OCI-LY1 (cell line): ENCODE data around the gene KHDRBS2.

Experiments used
- H2AFZ ChIP-seq: fragments of 200-600 bp; sonication (generic), shearing (Covaris generic); 2 replicates; pipeline ENCODE4 v1.6.0; 2014; ENCODE audit warnings: antibody characterized with exemption, mild to moderate bottlenecking, low read length
- H3F3A ChIP-seq: fragments of 200-600 bp; sonication (generic), shearing (Covaris generic); 2 replicates; pipeline ENCODE4 v1.6.0; 2014; ENCODE audit warnings: mild to moderate bottlenecking, antibody characterized with exemption, low read length, moderate library complexity; ENCODE audit not compliant: insufficient read depth
- H3K27ac ChIP-seq: fragments of 200-600 bp; sonication (generic); 2 replicates; pipeline ENCODE4 v1.5.1; 2014; ENCODE audit warnings: low read length, mixed run types, mild to moderate bottlenecking, low read depth; ENCODE audit not compliant: poor library complexity, severe bottlenecking
- H3K27me3 ChIP-seq: fragments of 200-600 bp; sonication (generic); 2 replicates; pipeline ENCODE4 v1.6.0; 2014; ENCODE audit warnings: antibody characterized with exemption, mild to moderate bottlenecking, low read length, moderate library complexity; ENCODE audit not compliant: insufficient read depth
- H3K36me3 ChIP-seq: fragments of 200-600 bp; sonication (generic); 2 replicates; pipeline ENCODE4 v1.6.1; 2014; ENCODE audit warnings: mild to moderate bottlenecking, antibody characterized with exemption, low read length, moderate library complexity, mixed read lengths; ENCODE audit not compliant: insufficient read depth
- H3K4me1 ChIP-seq: fragments of 200-600 bp; sonication (generic); 2 replicates; pipeline ENCODE4 v1.5.1; 2014; ENCODE audit warnings: mild to moderate bottlenecking, low read length, moderate library complexity; ENCODE audit not compliant: insufficient read depth, severe bottlenecking
- H3K4me2 ChIP-seq: fragments of 200-600 bp; sonication (generic), shearing (Covaris generic); 2 replicates; pipeline ENCODE4 v1.6.1; 2014; ENCODE audit warnings: low read length
- H3K4me3 ChIP-seq: fragments of 200-600 bp; sonication (generic); 2 replicates; pipeline ENCODE4 v1.5.1; 2014; ENCODE audit warnings: low read length, low read depth, mild to moderate bottlenecking, mixed read lengths; ENCODE audit not compliant: poor library complexity, severe bottlenecking
- H3K79me2 ChIP-seq: fragments of 200-600 bp; shearing (Covaris generic); 2 replicates; pipeline ENCODE4 v1.6.1; 2016; ENCODE audit warnings: mixed run types, low read length, mixed read lengths; ENCODE audit not compliant: insufficient read depth
- H3K9ac ChIP-seq: fragments of 200-600 bp; sonication (generic), shearing (Covaris generic); 2 replicates; pipeline ENCODE4 v1.6.1; 2014; ENCODE audit warnings: mild to moderate bottlenecking, low read length, mixed read lengths
- H3K9me2 ChIP-seq: fragments of 200-600 bp; sonication (generic), shearing (Covaris generic); 2 replicates; pipeline ENCODE4 v1.6.1; 2014; ENCODE audit warnings: low read depth, mild to moderate bottlenecking, low read length, mixed read lengths
- H3K9me3 ChIP-seq: fragments of 200-600 bp; shearing (Covaris generic); 2 replicates; pipeline ENCODE4 v1.6.1; 2014; ENCODE audit warnings: low read length, mixed read lengths
- H4K20me1 ChIP-seq: fragments of 200-600 bp; sonication (generic), shearing (Covaris generic); 2 replicates; pipeline ENCODE4 v1.6.0; 2016; ENCODE audit warnings: mild to moderate bottlenecking, low read length; ENCODE audit not compliant: insufficient read depth
- CTCF ChIP-seq: fragments of 200-600 bp; sonication (generic), shearing (Covaris generic); IDR thresholded peaks from 2 replicates; pipeline ENCODE4 v1.5.1; 2017; ENCODE audit warnings: mild to moderate bottlenecking, antibody characterized with exemption, low read length, moderate library complexity, mixed read lengths
- EZH2 ChIP-seq: fragments of 200-600 bp; sonication (generic), shearing (Covaris generic); IDR thresholded peaks from 2 replicates; pipeline ENCODE4 v1.8.0; 2017; ENCODE audit warnings: borderline replicate concordance, mixed run types, mild to moderate bottlenecking, antibody characterized with exemption, low read length, moderate library complexity, mixed read lengths

Gene KHDRBS2

DNA sequence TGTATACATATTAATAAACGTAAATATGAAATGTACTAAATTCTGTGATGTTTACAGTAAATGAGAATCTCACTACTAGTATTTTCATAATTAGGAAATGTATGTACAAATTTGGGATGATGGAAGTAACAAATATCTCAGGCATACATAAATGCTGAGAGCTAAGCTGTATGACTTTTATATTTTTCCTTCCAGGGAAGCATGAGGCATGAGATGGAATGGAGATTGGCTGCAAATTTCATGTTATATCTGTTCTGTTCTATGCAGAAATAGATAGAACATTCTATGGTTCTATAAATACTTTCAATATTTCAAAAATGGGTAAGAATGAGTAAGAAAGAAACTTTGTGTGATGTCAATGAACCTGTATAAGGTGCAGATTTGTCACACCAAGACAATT is 335.2 kb downstream of the KHDRBS2 start:
- Histone ChIP-seq H3K9me2 (no peaks in the 10 kb centered on the region), H4K20me1 (no peaks in the 10 kb centered on the region), H3K9me3 (no peaks in the 10 kb centered on the region), H3K27ac (no peak overlapping the region), H3K9ac (no peak overlapping the region), H3K4me3 (no peak overlapping the region), H3K27me3 (no peaks in the 10 kb centered on the region), H3K4me1 (no peaks in the 10 kb centered on the region), H3K79me2 (no peaks in the 10 kb centered on the region), H3F3A (no peaks in the 10 kb centered on the region), H3K4me2 (no peak overlapping the region), H2AFZ (no peak overlapping the region), H3K36me3 (no peaks in the 10 kb centered on the region)
- no peak for TF ChIP-seq CTCF
- TF ChIP-seq EZH2 = no peak

- Histone ChIP-seq H2AFZ (no peak overlapping the region), H3K79me2 (no peaks in the 10 kb centered on the region), H3K36me3 (no peaks in the 10 kb centered on the region), H4K20me1 (no peaks in the 10 kb centered on the region), H3F3A (no peaks in the 10 kb centered on the region), H3K4me3 (no peak overlapping the region), H3K9ac (no peak overlapping the region), H3K9me3 (no peaks in the 10 kb centered on the region), H3K4me1 (no peaks in the 10 kb centered on the region), H3K9me2 (no peaks in the 10 kb centered on the region), H3K27me3 (no peaks in the 10 kb centered on the region), H3K27ac (no peak overlapping the region), H3K4me2 (no peak overlapping the region)
- no peak for TF ChIP-seq CTCF
- no peak for TF ChIP-seq EZH2
Measured at GRCh38 chr6:61949971-61950370, 336.1 kb downstream of the KHDRBS2 start.

- no peaks in the 10 kb centered on the region for H3K36me3 ChIP-seq
- H3K9me2 ChIP-seq = no peaks in the 10 kb centered on the region
- H3K9me3 ChIP-seq = no peaks in the 10 kb centered on the region
- no peaks in the 10 kb centered on the region for H3K27me3 ChIP-seq
- H3K27ac ChIP-seq = no peak overlapping the region
- no peaks in the 10 kb centered on the region for H3K79me2 ChIP-seq
- H3K4me3 ChIP-seq = no peak overlapping the region
- H2AFZ ChIP-seq = no peak overlapping the region
- H3K4me1 ChIP-seq = no peaks in the 10 kb centered on the region
- no peaks in the 10 kb centered on the region for H4K20me1 ChIP-seq
- TF ChIP-seq CTCF = no peak
- no peak for TF ChIP-seq EZH2
- H3K4me2 ChIP-seq = no peak overlapping the region
- no peaks in the 10 kb centered on the region for H3F3A ChIP-seq
- no peak overlapping the region for H3K9ac ChIP-seq
Measured at GRCh38 chr6:61949161-61949560, 336.9 kb downstream of the KHDRBS2 start.
